ENCODE results near the gene ESRRA. TPM values are rescaled to one million over a fixed set of nuclear protein-coding genes. Genes with fewer than 3 reads are reported as not detected.
"Not testable (repeated sequence)": the region's sequence is repeated elsewhere in the genome, so short reads cannot be mapped to it uniquely, and the experiment has no call there.

ESRRA gene
- total RNA-seq, 4 donors from 2014 or later = 65.0 to 93.6 (median 74.3) TPM

DNA sequence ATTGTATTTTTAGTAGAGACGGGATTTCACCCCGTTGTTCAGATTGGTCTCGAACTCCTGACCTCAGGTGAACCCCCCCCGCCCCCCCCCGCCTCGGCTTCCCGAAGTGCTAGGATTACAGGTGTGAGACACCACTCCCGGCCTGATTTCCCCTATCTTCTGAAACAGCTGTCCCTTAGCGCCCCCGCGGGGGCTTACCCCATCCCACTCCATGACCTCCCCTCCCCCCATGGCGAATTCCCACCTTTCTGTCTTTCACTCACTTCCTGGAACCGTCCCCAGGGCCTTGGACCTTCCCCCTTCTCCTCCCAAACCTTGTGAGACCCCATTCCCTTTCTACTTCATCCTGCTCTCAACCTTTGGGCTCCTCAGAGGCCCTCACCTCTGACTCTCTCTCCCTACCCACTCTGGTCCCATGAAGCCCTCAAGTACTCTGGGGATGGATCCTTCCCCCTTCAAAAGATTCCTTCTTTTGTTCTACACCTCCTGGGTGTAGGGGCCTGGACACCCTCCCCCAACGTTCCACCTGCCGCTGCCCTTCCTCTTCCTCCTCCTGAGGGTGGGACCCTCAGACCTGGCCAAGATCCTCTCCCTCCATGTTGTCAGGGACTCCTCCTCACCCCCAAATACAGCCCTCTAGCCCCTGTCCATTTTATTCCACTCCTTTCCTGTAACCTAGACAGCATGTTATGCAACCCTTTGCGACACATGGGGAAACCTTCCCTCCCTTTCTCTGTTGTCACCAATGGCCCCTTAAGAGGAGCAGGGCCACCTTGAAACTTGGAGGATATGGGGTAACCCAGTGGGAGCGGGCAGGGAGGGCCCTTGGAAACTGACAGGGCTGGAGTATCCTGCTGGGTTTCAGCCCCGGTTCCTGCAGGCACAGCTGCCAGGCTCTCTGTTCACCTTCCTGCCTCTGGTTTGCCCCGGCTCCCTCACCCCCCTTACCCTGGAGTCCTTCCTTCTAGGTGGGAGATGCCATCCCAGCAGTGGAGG, 13.7 kb downstream of the ESRRA start:
- 15% methylated on average over 14 of the region's 19 CpGs for WGBS
- peaks cover 64% of the 10 kb centered on the region for H3K4me1 ChIP-seq
- H3K27me3 ChIP-seq = no peaks in the 10 kb centered on the region
- H3K9me3 ChIP-seq = no peaks in the 10 kb centered on the region
- no peak for DNase-seq (ENCODE audit: low spot score in 2 of 2)
- peak overlapping the region; percentile 99 for H3K27ac ChIP-seq
- peak overlapping the region; percentile 88 for H3K4me3 ChIP-seq
- peaks cover 48% of the 10 kb centered on the region for H3K36me3 ChIP-seq
- no peak for TF ChIP-seq POLR2A (IDR thresholded peaks at IDR 0.05)
- no peak for TF ChIP-seq POLR2AphosphoS5 (IDR thresholded peaks at IDR 0.05)
- TF ChIP-seq CTCF (IDR thresholded peaks at IDR 0.05) = no peak
- TF ChIP-seq EP300 (IDR thresholded peaks at IDR 0.05) = no peak

DNA sequence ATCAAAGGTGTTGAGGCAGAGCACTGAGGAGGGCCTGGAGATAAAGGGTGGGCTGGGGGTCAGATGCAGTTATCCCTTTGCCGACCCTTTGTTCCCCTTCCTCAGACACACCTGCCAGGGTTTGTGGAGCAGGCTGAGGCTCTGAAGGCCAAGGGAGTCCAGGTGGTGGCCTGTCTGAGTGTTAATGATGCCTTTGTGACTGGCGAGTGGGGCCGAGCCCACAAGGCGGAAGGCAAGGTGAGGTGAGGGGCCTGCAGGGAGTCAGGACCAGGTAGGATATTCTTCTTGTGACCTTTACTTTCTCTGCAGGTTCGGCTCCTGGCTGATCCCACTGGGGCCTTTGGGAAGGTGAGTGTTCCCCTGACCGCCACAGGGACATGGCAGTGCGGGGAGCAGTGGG, 15.2 kb downstream of the ESRRA start:
- no peaks in the 10 kb centered on the region for H3K27me3 ChIP-seq
- 98% methylated on average over 7 of the region's 7 CpGs for WGBS
- H3K27ac ChIP-seq = no peak overlapping the region
- H3K36me3 ChIP-seq = peaks cover 33% of the 10 kb centered on the region
- TF ChIP-seq POLR2AphosphoS5 (IDR thresholded peaks at IDR 0.05) = no peak
- TF ChIP-seq EP300 (IDR thresholded peaks at IDR 0.05) = no peak
- no peak for TF ChIP-seq POLR2A (IDR thresholded peaks at IDR 0.05)
- TF ChIP-seq CTCF (IDR thresholded peaks at IDR 0.05) = no peak
- no peaks in the 10 kb centered on the region for H3K9me3 ChIP-seq
- no peak for DNase-seq (ENCODE audit: low spot score in 2 of 2)
- no peak overlapping the region for H3K4me3 ChIP-seq
- H3K4me1 ChIP-seq = peaks cover 68% of the 10 kb centered on the region

DNA sequence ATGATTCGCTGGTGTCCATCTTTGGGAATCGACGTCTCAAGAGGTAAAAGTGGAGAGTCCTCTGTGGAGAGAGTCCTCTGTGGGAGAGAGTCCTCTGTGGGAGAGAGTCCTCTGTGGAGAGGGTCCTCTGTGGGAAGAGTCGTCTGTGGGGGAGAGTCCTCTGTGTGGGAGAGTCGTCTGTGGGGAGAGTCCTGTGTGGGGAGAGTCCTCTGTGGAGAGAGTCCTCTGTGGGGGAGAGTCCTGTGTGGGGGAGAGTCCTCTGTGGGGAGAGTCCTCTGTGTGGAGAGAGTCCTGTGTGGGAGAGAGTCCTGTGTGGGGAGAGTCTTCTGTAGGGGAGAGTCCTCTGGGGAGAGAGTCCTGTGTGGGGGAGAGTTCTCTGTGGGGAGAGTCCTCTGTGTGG, 15.7 kb downstream of the ESRRA start:
- Histone ChIP-seq H3K27me3 (no peaks in the 10 kb centered on the region), H3K36me3 (peaks cover 28% of the 10 kb centered on the region), H3K27ac (peak overlapping the region; percentile 15), H3K4me1 (peaks cover 65% of the 10 kb centered on the region), H3K9me3 (no peaks in the 10 kb centered on the region), H3K4me3 (no peak overlapping the region)
- no peak for DNase-seq (ENCODE audit: low spot score in 2 of 2)
- WGBS = 81% methylated on average over 5 of the region's 5 CpGs
- TF ChIP-seq POLR2AphosphoS5 (IDR thresholded peaks at IDR 0.05) = no peak

DNA sequence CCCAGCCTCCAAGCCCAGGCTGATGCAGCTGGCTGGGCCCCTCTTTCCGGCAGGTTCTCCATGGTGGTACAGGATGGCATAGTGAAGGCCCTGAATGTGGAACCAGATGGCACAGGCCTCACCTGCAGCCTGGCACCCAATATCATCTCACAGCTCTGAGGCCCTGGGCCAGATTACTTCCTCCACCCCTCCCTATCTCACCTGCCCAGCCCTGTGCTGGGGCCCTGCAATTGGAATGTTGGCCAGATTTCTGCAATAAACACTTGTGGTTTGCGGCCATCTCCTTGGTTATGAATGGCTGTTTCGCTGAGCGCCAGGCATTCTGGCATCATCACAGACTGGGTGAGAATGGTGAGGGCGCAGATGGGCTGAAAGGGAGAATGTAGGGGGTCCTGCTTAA, 16.2 kb downstream of the ESRRA start:
- 75% methylated on average over 5 of the region's 5 CpGs for WGBS

DNA sequence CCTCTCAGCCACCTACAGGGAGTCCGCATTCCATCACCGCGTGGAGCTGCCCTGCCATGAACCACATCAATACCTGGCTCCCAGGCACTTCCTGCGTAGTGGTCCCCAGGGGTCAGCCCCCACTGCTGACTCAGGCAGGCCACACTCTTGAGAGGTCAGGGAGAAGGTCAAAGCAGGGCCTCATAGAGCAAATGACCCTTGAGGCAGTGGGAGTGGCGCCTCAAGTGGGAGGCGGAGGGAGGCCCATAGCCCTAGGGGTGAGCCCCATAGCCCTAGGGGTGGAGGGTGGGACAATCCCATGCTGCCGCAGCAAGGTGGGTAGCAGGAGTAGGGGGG, 17.6 kb downstream of the ESRRA start:
- Histone ChIP-seq H3K4me3 (no peak overlapping the region), H3K36me3 (peaks cover 25% of the 10 kb centered on the region), H3K27ac (no peak overlapping the region), H3K27me3 (no peaks in the 10 kb centered on the region), H3K4me1 (peaks cover 54% of the 10 kb centered on the region), H3K9me3 (no peaks in the 10 kb centered on the region)
- DNase-seq (ENCODE audit: low spot score in 2 of 2) = no peak
- no peak for TF ChIP-seq POLR2AphosphoS5 (IDR thresholded peaks at IDR 0.05)
- TF ChIP-seq EP300 (IDR thresholded peaks at IDR 0.05) = no peak
- TF ChIP-seq POLR2A (IDR thresholded peaks at IDR 0.05) = no peak
- TF ChIP-seq CTCF (IDR thresholded peaks at IDR 0.05) = no peak
- 67% methylated on average over 3 of the region's 7 CpGs for WGBS

More for the DNA sequence above, 16.2 kb downstream of the ESRRA start:
- Histone ChIP-seq H3K27ac (peak overlapping the region; percentile 15), H3K4me1 (peaks cover 60% of the 10 kb centered on the region), H3K9me3 (no peaks in the 10 kb centered on the region), H3K36me3 (peaks cover 25% of the 10 kb centered on the region), H3K27me3 (no peaks in the 10 kb centered on the region), H3K4me3 (no peak overlapping the region)
- TF ChIP-seq POLR2AphosphoS5 (IDR thresholded peaks at IDR 0.05) = peak in 1 of 3 donors; percentile 23
- TF ChIP-seq EP300 (IDR thresholded peaks at IDR 0.05) = no peak
- DNase-seq (ENCODE audit: low spot score in 2 of 2) = no peak

DNA sequence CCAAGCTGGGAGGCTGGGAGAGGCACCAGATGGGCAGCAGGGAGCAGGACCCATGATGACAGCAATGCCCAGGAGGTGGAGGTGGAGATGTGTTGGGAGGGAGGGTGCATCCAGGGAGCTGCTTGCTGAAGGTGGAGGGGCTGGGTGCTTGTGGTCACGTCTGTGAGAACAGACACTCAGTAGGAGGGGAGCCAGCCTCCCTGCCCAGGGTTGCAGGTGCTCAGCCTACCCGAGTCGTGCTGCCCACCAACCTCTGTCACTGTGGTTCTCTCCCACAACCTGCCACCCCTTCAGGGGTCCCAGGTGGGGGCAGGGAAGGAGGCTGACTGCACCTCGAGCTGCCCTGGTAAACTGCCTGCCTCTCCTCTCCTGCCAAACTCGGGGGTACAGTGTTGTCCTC, 18.0 kb downstream of the ESRRA start:
- WGBS = 53% methylated on average over 3 of the region's 5 CpGs
- DNase-seq (ENCODE audit: low spot score in 2 of 2) = no peak
- TF ChIP-seq POLR2AphosphoS5 (IDR thresholded peaks at IDR 0.05) (no peak), CTCF (IDR thresholded peaks at IDR 0.05) (no peak), POLR2A (IDR thresholded peaks at IDR 0.05) (no peak), EP300 (IDR thresholded peaks at IDR 0.05) (no peak)
- Histone ChIP-seq H3K4me3 (no peak overlapping the region), H3K27ac (no peak overlapping the region), H3K27me3 (no peaks in the 10 kb centered on the region), H3K4me1 (peaks cover 54% of the 10 kb centered on the region), H3K9me3 (no peaks in the 10 kb centered on the region), H3K36me3 (peaks cover 25% of the 10 kb centered on the region)

- H3K27ac ChIP-seq = peak overlapping the region; percentile 32
- not testable (repeated sequence) for H3K4me3 ChIP-seq; H3K27me3 ChIP-seq; DNase-seq (ENCODE audit: low spot score in 2 of 2); H3K9me3 ChIP-seq
- H3K4me1 ChIP-seq = peaks cover 49% of the 10 kb centered on the region
- WGBS = 57% methylated on average over 3 of the region's 4 CpGs
- peaks cover 25% of the 10 kb centered on the region for H3K36me3 ChIP-seq
Observed at GRCh38 chr11:64323984-64324383, 18.7 kb downstream of the ESRRA start.

All from suprapubic skin (tissue), 4 donors.